HTERT RPE-1 (cell line): Measurements from ENCODE around the gene PRDX6.
"Not testable (repeated sequence)": the region's sequence is repeated elsewhere in the genome, so short reads cannot be mapped to it uniquely, and the experiment has no call there.

Source experiments
- in situ Hi-C: fragments of 300-500 bp; cut with MboI; formaldehyde crosslinking; loops from 4 replicates; pipeline ENCODE4 v1.14.3; 2020; ENCODE audit warnings: low sequenced_read_pairs

The PRDX6 gene, protein sequence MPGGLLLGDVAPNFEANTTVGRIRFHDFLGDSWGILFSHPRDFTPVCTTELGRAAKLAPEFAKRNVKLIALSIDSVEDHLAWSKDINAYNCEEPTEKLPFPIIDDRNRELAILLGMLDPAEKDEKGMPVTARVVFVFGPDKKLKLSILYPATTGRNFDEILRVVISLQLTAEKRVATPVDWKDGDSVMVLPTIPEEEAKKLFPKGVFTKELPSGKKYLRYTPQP

GRCh38 chr1:173477286-173478093 lies at the start of gene PRDX6:
Gene PRDX6, plus strand, starts transcription at chr1:173477335. Its CDS starts 63 bp downstream, at chr1:173477398.
- in situ Hi-C loops = no loop called here

DNA sequence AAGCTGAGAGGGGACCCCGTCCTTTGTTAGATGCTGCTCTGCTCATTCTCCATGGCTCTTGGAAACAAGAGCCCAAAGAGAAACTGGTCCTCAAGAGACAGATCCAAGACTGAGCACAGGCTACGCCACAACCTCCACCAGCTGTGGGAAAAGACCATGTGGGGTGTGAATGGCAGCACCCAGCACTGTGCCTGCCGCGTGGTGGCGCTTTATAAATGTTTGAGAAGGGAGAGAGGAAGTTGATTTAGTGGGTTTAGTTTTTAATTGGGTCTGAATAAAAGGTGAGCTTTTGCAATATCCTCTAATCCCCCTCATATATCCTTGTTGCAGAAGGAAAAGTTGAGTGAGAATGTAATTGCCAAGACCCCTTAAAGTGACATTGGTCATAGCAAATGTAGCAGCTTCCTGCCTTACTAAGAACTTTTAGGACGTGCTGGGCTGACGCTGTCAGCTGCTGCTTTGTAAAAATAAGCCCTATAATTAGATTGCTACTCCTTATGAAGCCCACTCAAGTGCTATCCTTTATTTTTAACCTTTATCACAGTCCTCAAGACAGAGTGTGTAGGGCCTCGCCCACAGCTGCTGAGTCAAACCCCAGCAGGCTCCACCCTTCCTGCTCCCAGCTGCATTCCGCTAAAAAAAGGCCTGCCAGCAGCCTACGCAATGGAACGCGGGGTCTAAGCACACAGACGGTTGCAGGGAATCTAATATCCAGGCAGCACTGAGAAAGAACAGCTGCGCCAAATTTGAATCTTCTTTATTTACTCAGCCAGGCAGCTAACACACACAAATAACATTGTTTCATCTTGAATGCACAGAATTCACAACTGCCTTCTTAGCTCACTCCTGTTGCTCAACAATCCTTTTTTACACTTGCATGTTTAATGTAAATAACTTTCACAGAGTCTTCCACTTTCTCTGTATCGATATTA lies 47.4 kb upstream of the PRDX6 start:
- in situ Hi-C loops = no loop called here

- in situ Hi-C loops = no loop called here
Measured at GRCh38 chr1:173430677-173431303, 46.3 kb upstream of the PRDX6 start.

DNA sequence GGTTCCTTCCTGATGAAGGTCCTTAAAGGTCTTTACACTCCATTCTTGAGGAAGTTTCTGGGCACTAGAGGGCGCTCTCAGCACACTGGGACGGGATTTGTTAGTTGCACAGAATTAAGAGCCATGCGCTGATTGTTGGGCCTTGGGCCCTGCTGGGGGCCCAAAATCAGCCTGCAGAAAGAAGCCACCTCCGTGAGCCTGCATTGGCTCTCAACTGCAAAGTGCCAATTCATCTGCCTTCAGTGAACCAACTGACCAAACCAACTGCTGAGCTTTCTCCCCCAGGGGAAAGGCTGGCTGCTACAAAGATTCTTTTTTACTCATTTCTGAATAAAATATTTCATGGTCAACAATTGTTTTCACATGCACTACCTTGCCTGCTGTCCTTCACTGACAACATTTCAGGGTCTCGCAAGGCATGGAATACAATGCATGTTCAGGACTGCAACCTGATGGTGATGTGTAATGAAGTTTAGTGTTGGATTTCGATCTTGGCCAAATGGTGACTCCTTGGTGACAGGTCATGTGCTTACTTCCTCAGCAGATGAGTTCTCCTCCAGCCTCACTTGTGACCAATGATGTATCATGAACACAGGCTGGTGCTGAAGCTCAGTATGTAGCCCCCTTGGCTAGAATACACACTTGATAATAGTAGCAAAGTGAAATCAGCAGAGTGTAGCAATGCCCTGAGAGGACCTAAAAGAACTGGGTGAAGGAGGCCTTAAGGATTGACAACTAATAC lies 45.7 kb upstream of the PRDX6 start:
- in situ Hi-C loops = no loop called here

GRCh38 chr1:173432331-173432730 lies 44.8 kb upstream of the PRDX6 start:
- in situ Hi-C loops = no loop called here

DNA sequence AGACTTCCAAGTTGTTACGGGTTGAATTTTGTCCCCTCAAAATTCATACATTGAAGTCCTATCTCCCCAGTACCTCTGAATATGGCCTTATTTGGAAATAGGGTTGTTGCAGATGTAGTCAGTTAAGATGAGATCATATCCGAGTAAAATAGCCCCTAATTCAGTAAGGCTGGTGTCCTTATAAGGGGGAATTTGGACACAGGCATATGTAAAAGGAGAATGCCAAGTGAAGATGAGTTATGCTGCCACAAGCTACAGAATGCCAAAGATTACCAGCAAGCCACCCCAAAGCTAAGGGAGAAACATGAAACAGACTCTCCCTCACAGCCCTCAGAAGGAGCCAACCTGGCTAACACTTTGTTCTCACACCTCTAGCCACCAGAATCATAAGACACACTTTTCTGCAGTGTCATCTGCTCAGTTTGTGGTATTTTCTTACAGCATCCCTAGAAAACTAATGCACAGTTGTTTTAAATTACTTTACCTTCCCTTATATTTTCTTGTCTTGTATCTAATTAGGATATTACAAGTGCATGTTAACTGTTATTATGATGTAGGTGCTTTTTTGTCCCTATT lies 43.3 kb upstream of the PRDX6 start:
- in situ Hi-C loops = no loop called here

DNA sequence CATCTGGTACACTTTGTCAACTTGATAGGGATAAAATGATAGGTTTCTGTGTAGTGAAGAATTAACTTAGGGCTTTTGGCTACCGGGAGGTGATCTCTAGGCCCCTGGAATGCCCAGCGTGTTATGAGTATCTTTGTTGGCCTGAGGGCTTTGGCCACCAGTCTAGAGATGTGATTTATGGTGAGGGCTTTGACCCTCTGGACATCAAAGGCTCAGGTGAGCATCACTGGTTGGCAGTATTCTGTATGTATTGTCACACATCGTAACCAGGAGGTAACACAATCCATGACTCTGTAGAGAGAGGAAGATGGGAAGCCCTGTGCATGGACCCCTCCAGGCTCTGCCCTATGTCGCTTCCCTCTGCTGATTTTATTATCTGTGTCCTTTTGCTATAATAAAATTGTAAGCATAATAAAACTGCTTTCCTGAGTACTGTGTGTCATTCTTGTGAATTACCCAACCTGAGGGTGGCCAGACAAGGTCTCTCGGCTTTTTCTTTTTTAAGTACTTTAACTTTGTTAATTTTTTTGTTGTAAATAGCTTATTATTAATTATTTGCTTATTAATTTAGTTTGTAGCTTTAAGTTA lies 40.2 kb upstream of the PRDX6 start:
- in situ Hi-C loops = no loop called here

GRCh38 chr1:173438675-173439074 lies 38.5 kb upstream of the PRDX6 start:
- in situ Hi-C loops = no loop called here

DNA sequence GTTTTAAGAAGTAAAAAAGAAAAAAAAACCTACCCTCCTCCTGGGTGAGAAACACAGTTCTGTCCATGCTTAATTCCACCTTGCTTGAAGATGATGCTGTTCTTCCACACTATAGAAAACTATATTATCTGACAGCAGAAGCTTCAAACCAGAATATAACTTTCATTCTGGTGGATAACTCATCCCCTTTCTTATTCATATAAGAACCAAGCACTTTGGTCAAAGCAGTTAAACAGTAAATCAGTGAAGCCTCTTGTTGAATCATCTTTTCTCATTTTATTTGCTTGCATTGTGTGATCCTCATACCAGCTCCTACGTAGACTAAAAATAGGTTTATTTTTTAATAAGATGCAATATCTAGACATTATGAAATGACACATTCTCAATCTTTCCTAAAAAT lies 36.7 kb upstream of the PRDX6 start:
- in situ Hi-C loops = no loop called here

DNA sequence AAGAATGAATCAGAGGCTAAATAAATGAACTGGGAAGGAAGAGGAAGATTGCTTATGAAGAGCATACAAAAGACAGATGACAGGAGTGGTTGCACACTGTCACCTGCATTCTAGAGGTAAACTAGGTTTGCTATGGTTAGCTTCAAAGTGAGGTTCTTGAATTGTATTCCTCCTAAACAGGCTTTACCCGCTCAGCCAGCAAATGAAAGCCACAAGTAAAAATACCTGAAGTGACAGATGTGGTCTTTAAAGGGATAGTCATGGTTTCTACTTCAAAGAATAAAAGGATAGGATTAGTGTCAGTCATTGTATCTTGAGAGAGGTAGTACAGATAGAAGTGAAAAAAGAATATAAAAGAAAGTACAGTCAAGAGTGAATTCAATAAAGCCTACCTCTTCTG lies 32.4 kb upstream of the PRDX6 start:
- in situ Hi-C loops = no loop called here

- in situ Hi-C loops = no loop called here
Measured at GRCh38 chr1:173445164-173445563, 32.0 kb upstream of the PRDX6 start.

GRCh38 chr1:173445656-173446055 lies 31.5 kb upstream of the PRDX6 start:
- in situ Hi-C loops = no loop called here

- in situ Hi-C loops = no loop called here
Measured at GRCh38 chr1:173447224-173447623, 29.9 kb upstream of the PRDX6 start.

- in situ Hi-C loops = no loop called here
Measured at GRCh38 chr1:173448945-173449344, 28.2 kb upstream of the PRDX6 start.

- in situ Hi-C loops = no loop called here
Measured at GRCh38 chr1:173451981-173452380, 25.2 kb upstream of the PRDX6 start.

DNA sequence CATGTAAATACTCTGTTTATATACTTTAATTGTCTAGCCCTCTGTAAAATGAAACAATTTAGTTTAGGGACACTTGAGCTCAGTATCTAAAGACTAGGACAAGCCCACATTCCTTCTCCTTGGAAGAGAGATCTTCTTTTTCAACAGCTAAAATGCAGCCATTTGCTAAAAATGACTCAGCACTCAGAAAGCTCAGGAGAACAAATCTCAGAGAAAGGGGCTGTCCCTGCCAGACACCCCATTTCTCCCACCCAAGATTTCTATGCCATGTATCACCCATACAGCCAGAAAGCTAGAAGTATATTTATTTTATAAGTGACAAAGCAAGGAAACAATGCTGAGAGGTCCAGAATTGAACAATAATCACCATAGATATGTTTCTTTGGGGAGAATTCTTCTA lies 23.2 kb upstream of the PRDX6 start:
- in situ Hi-C loops = no loop called here

DNA sequence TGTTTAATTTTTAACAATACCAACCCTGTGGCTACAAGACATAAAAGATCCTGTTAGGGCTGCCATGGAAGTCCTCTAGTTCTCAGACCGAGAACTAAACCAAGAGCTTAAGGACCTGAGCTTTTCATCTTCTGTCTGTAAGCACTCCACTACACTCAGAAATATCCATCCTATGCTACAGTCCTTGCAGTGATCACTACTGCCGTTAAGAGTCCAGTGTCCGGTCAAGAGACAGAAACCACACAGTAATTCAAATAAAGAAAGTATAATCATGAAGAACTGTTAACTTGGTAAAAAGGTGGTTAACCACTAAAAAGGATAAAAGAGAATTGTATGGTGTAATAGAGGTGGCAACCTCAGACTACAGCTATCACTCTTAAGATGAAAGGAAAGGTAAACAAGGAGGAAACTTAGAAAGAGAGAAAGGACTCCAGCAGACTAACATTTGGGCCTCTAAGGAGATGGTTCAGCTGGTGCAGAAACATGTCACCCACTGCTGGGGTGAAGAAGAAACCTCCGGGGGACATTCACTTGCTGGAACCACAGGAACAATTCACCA lies 22.1 kb upstream of the PRDX6 start:
- in situ Hi-C loops = no loop called here

GRCh38 chr1:173459885-173460284 lies 17.2 kb upstream of the PRDX6 start:
- in situ Hi-C loops = no loop called here

GRCh38 chr1:173462666-173463065 lies 14.5 kb upstream of the PRDX6 start:
- in situ Hi-C loops = not testable (repeated sequence)
